Stimulated activated CD4-positive, alpha-beta T cell treated with anti-CD3 and anti-CD28 coated beads, TNF-alpha, amount 100 ng/mL, for 4 hours (primary cell): ENCODE measurements around the gene ITGA11.

ENCODE experiments used
- DNase-seq, 3 experiments: peaks; one replicate each; pipeline ENCODE4 v3.0.0-alpha.2; 2020; ENCODE audit warnings: low read depth in 3 of 3

ITGA11 gene

GRCh38 chr15:68445351-68445750 is 13.4 kb upstream of the ITGA11 start:
- DNase-seq = no peak

- DNase-seq = no peak
Measured at GRCh38 chr15:68444336-68444735, 12.4 kb upstream of the ITGA11 start.

GRCh38 chr15:68442903-68443302 is 10.9 kb upstream of the ITGA11 start:
- no peak for DNase-seq

GRCh38 chr15:68442041-68442440 is 10.1 kb upstream of the ITGA11 start:
- no peak for DNase-seq

- no peak for DNase-seq
Measured at GRCh38 chr15:68441045-68441743, 9.2 kb upstream of the ITGA11 start.

- no peak for DNase-seq
Measured at GRCh38 chr15:68440136-68440535, 8.2 kb upstream of the ITGA11 start.

- no peak for DNase-seq
Measured at GRCh38 chr15:68439506-68439905, 7.5 kb upstream of the ITGA11 start.

- DNase-seq = no peak
Measured at GRCh38 chr15:68436680-68437079, 4.7 kb upstream of the ITGA11 start.

GRCh38 chr15:68435966-68436365 is 4.0 kb upstream of the ITGA11 start:
- no peak for DNase-seq

- no peak for DNase-seq
Measured at GRCh38 chr15:68434021-68434420, 2.1 kb upstream of the ITGA11 start.

- DNase-seq = no peak
Measured at GRCh38 chr15:68433551-68433950, 1.6 kb upstream of the ITGA11 start.

- no peak for DNase-seq
Measured at GRCh38 chr15:68432441-68433064, 590 bp upstream of the ITGA11 start.

GRCh38 chr15:68431037-68431791 is 749 bp downstream of the ITGA11 start:
- DNase-seq = no peak

GRCh38 chr15:68430471-68431036 is 1.4 kb downstream of the ITGA11 start:
- DNase-seq = no peak

- no peak for DNase-seq
Measured at GRCh38 chr15:68429691-68430470, 2.1 kb downstream of the ITGA11 start.

- no peak for DNase-seq
Measured at GRCh38 chr15:68428431-68428940, 3.5 kb downstream of the ITGA11 start.

- DNase-seq = no peak
Measured at GRCh38 chr15:68427963-68428362, 4.0 kb downstream of the ITGA11 start.

- DNase-seq = no peak
Measured at GRCh38 chr15:68427366-68427765, 4.6 kb downstream of the ITGA11 start.

GRCh38 chr15:68426116-68426515 is 5.8 kb downstream of the ITGA11 start:
- DNase-seq = no peak

GRCh38 chr15:68425428-68426060 is 6.4 kb downstream of the ITGA11 start:
- no peak for DNase-seq

- DNase-seq = no peak
Measured at GRCh38 chr15:68424754-68425390, 7.1 kb downstream of the ITGA11 start.
